ENCODE results near the gene CDH12.

Gene CDH12

GRCh38 chr5:22431840-22432239, 421.3 kb downstream of the CDH12 start:
- no peaks in the 10 kb centered on the region for H3K4me1 ChIP-seq (ENCODE audit: insufficient read depth, low read length, severe bottlenecking)
- no peaks in the 10 kb centered on the region for H3K9me3 ChIP-seq (ENCODE audit: low read length)
- H3K9me2 ChIP-seq (ENCODE audit: low read depth, low read length): no peaks in the 10 kb centered on the region
- H3K9ac ChIP-seq (ENCODE audit: low read length): no peak overlapping the region
- no peak overlapping the region for H2AFZ ChIP-seq (ENCODE audit: low read length)
- no peak overlapping the region for H3K4me3 ChIP-seq (ENCODE audit: low read depth, low read length, poor library complexity, severe bottlenecking)
- no peaks in the 10 kb centered on the region for H3F3A ChIP-seq (ENCODE audit: insufficient read depth, low read length)
- TF ChIP-seq CTCF (IDR thresholded peaks at IDR 0.05; ENCODE audit: low read length): no peak
- no peak for TF ChIP-seq EZH2 (IDR thresholded peaks at IDR 0.05; ENCODE audit: borderline replicate concordance, low read length)
- H3K27me3 ChIP-seq (ENCODE audit: insufficient read depth, low read length): no peaks in the 10 kb centered on the region
- no peaks in the 10 kb centered on the region for H3K36me3 ChIP-seq (ENCODE audit: insufficient read depth, low read length)
- H3K27ac ChIP-seq (ENCODE audit: low read depth, low read length, poor library complexity, severe bottlenecking): no peak overlapping the region
- no peaks in the 10 kb centered on the region for H4K20me1 ChIP-seq (ENCODE audit: insufficient read depth, low read length)
- H3K79me2 ChIP-seq (ENCODE audit: insufficient read depth, low read length): no peaks in the 10 kb centered on the region
- H3K4me2 ChIP-seq (ENCODE audit: low read length): no peak overlapping the region

DNA sequence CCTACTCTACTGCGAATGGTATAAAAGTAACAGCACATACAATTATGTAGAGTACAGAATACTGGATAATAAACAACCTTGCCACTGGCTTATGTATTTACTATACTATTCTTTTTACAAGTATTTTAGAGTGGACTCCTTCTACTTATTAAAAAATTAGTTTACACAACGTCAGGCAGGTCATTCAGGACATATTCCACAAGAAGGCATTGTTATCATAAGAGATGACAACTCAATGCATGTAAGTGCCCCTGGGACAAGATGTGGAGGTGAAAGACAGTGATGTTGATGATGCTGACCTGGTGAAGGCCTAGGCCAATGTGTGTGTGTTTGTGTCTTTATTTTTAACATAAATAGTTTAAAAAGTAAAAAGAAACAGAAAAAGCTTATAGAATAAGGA, 421.7 kb downstream of the CDH12 start:
- Histone ChIP-seq H3K9ac (ENCODE audit: low read length) (no peak overlapping the region), H3K79me2 (ENCODE audit: insufficient read depth, low read length) (no peaks in the 10 kb centered on the region), H3K27ac (ENCODE audit: low read depth, low read length, poor library complexity, severe bottlenecking) (no peak overlapping the region), H3K36me3 (ENCODE audit: insufficient read depth, low read length) (no peaks in the 10 kb centered on the region), H4K20me1 (ENCODE audit: insufficient read depth, low read length) (no peaks in the 10 kb centered on the region), H2AFZ (ENCODE audit: low read length) (no peak overlapping the region), H3K4me2 (ENCODE audit: low read length) (no peak overlapping the region), H3K4me1 (ENCODE audit: insufficient read depth, low read length, severe bottlenecking) (no peaks in the 10 kb centered on the region), H3K4me3 (ENCODE audit: low read depth, low read length, poor library complexity, severe bottlenecking) (no peak overlapping the region), H3K9me2 (ENCODE audit: low read depth, low read length) (no peaks in the 10 kb centered on the region), H3K9me3 (ENCODE audit: low read length) (no peaks in the 10 kb centered on the region), H3K27me3 (ENCODE audit: insufficient read depth, low read length) (no peaks in the 10 kb centered on the region), H3F3A (ENCODE audit: insufficient read depth, low read length) (no peaks in the 10 kb centered on the region)
- no peak for TF ChIP-seq CTCF (IDR thresholded peaks at IDR 0.05; ENCODE audit: low read length)
- no peak for TF ChIP-seq EZH2 (IDR thresholded peaks at IDR 0.05; ENCODE audit: borderline replicate concordance, low read length)

- no peaks in the 10 kb centered on the region for H3K27me3 ChIP-seq (ENCODE audit: insufficient read depth, low read length)
- H3K79me2 ChIP-seq (ENCODE audit: insufficient read depth, low read length): no peaks in the 10 kb centered on the region
- H3K9ac ChIP-seq (ENCODE audit: low read length): no peak overlapping the region
- no peaks in the 10 kb centered on the region for H3K9me2 ChIP-seq (ENCODE audit: low read depth, low read length)
- H3K9me3 ChIP-seq (ENCODE audit: low read length): no peaks in the 10 kb centered on the region
- no peaks in the 10 kb centered on the region for H4K20me1 ChIP-seq (ENCODE audit: insufficient read depth, low read length)
- TF ChIP-seq CTCF (IDR thresholded peaks at IDR 0.05; ENCODE audit: low read length) (no peak), EZH2 (IDR thresholded peaks at IDR 0.05; ENCODE audit: borderline replicate concordance, low read length) (no peak)
- H2AFZ ChIP-seq (ENCODE audit: low read length): no peak overlapping the region
- no peak overlapping the region for H3K4me3 ChIP-seq (ENCODE audit: low read depth, low read length, poor library complexity, severe bottlenecking)
- no peaks in the 10 kb centered on the region for H3K4me1 ChIP-seq (ENCODE audit: insufficient read depth, low read length, severe bottlenecking)
- no peak overlapping the region for H3K27ac ChIP-seq (ENCODE audit: low read depth, low read length, poor library complexity, severe bottlenecking)
- no peaks in the 10 kb centered on the region; the same call in 1 of the 2 replicates for H3F3A ChIP-seq (ENCODE audit: insufficient read depth, low read length)
- no peak overlapping the region for H3K4me2 ChIP-seq (ENCODE audit: low read length)
- no peaks in the 10 kb centered on the region for H3K36me3 ChIP-seq (ENCODE audit: insufficient read depth, low read length)
Observed at GRCh38 chr5:22411554-22412349, 441.4 kb downstream of the CDH12 start.

All from OCI-LY1 (cell line).